Prostate gland (tissue), 2 donors: ENCODE data around the gene CEP152.

Source experiments
- POLR2A ChIP-seq: fragments of 450-650 bp; IDR thresholded peaks from one replicate; pipeline ENCODE4 v1.6.1; 2016; ENCODE audit warnings: antibody characterized with exemption, mild to moderate bottlenecking
- POLR2AphosphoS5 ChIP-seq: sonication (generic); formaldehyde crosslinking; IDR thresholded peaks from one replicate; pipeline ENCODE4 v1.6.1; 2017; ENCODE audit warnings: antibody characterized with exemption
- TF ChIP-seq, protein P1 (sequence below), 4 experiments: fragments of 200-600 bp in 2 of 4; fragments of 450-650 bp in 2 of 4; sonication (generic) in 2 of 4; IDR thresholded peaks; 1 replicate in 3 of 4; 2 replicates in 1 of 4; pipeline ENCODE4 v1.5.1; 2016 to 2019; ENCODE audit warnings: antibody characterized with exemption in 4 of 4, mild to moderate bottlenecking in 2 of 4, moderate library complexity in 2 of 4

DNA sequence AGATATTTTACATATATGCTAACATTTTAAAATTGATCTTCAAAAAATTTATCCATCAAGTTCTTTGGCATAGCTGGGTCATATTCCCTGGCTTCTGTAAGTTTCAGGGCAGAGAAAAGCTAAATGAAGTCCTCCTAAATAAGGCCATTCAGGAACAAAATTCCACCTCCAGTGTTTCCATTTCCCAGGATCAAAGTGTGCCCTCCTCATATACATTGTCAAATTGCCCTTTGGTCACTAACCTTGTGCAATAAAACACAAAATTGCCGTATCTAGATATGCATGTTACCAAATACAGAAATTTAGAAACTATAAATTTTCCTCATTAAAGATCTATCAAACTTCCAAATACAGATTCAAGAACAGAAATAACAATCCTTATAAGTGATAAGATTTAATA is 10.6 kb downstream of the CEP152 start:
- TF ChIP-seq, protein P1, sequence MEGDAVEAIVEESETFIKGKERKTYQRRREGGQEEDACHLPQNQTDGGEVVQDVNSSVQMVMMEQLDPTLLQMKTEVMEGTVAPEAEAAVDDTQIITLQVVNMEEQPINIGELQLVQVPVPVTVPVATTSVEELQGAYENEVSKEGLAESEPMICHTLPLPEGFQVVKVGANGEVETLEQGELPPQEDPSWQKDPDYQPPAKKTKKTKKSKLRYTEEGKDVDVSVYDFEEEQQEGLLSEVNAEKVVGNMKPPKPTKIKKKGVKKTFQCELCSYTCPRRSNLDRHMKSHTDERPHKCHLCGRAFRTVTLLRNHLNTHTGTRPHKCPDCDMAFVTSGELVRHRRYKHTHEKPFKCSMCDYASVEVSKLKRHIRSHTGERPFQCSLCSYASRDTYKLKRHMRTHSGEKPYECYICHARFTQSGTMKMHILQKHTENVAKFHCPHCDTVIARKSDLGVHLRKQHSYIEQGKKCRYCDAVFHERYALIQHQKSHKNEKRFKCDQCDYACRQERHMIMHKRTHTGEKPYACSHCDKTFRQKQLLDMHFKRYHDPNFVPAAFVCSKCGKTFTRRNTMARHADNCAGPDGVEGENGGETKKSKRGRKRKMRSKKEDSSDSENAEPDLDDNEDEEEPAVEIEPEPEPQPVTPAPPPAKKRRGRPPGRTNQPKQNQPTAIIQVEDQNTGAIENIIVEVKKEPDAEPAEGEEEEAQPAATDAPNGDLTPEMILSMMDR (IDR thresholded peaks at IDR 0.05) = no peak
- TF ChIP-seq POLR2A (no peak), POLR2AphosphoS5 (no peak)
